ENCODE data around the gene U2AF1L4. TPM values are rescaled to one million over a fixed set of nuclear protein-coding genes. Genes with fewer than 3 reads are reported as not detected.
A peak's percentile ranks its signal among the peaks of the same experiment; 100 is the strongest.

Gene U2AF1L4
- total RNA-seq, 1 donor from 2014 or later: not detected

DNA sequence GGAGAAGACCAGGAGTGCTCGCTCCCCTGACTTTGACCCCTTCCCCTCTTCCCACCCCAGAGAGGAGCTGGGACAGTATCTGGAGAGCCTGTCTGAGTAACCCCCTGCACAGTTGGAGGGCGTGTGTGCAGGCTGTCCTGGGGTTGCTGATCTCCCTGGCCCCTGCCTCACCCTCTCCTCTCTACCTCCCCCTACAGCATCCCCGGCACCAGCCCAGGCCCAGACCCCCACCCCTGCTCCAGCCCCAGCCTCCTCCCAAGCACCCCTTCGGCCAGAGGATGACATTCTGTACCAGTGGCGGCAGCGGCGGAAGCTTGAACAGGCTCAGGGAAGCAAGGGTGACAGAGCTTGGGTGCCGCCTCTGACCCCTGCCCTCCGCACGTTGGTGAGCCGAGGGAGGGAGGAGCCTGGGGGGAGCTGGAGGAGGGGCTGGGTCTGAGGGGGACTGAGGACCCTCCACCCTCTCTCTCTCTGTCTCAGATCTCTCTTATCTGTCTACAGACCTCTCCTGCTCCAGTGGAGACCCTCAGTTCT lies 21.4 kb upstream of the U2AF1L4 start:
- Histone ChIP-seq H3K27ac (no peak overlapping the region), H3K4me3 (no peak overlapping the region), H3K36me3 (peaks cover 29 to 32% of the 10 kb centered on the region in 2 donors), H3K4me1 (no peaks in the 10 kb centered on the region), H3K27me3 (no peaks in the 10 kb centered on the region), H3K9me3 (no peaks in the 10 kb centered on the region)
- no peak for DNase-seq (ENCODE audit: low spot score in 2 of 2)
- TF ChIP-seq, protein P1, sequence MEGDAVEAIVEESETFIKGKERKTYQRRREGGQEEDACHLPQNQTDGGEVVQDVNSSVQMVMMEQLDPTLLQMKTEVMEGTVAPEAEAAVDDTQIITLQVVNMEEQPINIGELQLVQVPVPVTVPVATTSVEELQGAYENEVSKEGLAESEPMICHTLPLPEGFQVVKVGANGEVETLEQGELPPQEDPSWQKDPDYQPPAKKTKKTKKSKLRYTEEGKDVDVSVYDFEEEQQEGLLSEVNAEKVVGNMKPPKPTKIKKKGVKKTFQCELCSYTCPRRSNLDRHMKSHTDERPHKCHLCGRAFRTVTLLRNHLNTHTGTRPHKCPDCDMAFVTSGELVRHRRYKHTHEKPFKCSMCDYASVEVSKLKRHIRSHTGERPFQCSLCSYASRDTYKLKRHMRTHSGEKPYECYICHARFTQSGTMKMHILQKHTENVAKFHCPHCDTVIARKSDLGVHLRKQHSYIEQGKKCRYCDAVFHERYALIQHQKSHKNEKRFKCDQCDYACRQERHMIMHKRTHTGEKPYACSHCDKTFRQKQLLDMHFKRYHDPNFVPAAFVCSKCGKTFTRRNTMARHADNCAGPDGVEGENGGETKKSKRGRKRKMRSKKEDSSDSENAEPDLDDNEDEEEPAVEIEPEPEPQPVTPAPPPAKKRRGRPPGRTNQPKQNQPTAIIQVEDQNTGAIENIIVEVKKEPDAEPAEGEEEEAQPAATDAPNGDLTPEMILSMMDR (IDR thresholded peaks at IDR 0.05): no peak
- intact Hi-C loops (cut with DNase I): no loop called here

- TF ChIP-seq, protein P1 (IDR thresholded peaks at IDR 0.05): no peak
- no peaks in the 10 kb centered on the region for H3K27me3 ChIP-seq
- no peaks in the 10 kb centered on the region for H3K4me1 ChIP-seq
- no peak overlapping the region for H3K4me3 ChIP-seq
- no peaks in the 10 kb centered on the region for H3K9me3 ChIP-seq
- H3K27ac ChIP-seq: no peak overlapping the region
- intact Hi-C loops (cut with DNase I): no loop called here
- H3K36me3 ChIP-seq: peaks cover 32 to 34% of the 10 kb centered on the region in 2 donors
- DNase-seq (ENCODE audit: low spot score in 2 of 2): no peak
Observed at GRCh38 chr19:35764432-35765315, 19.5 kb upstream of the U2AF1L4 start.

- DNase-seq (ENCODE audit: low spot score in 2 of 2): no peak
- H3K4me1 ChIP-seq: peaks cover 6 to 12% of the 10 kb centered on the region in 2 donors
- no peaks in the 10 kb centered on the region for H3K27me3 ChIP-seq
- peaks cover 28 to 34% of the 10 kb centered on the region in 2 donors for H3K36me3 ChIP-seq
- H3K9me3 ChIP-seq: no peaks in the 10 kb centered on the region
- TF ChIP-seq, protein P1 (IDR thresholded peaks at IDR 0.05): no peak
- no peak overlapping the region for H3K27ac ChIP-seq
- H3K4me3 ChIP-seq: no peak overlapping the region
- intact Hi-C loops (cut with DNase I): no loop called here
Observed at GRCh38 chr19:35760711-35761349, 15.6 kb upstream of the U2AF1L4 start.

DNA sequence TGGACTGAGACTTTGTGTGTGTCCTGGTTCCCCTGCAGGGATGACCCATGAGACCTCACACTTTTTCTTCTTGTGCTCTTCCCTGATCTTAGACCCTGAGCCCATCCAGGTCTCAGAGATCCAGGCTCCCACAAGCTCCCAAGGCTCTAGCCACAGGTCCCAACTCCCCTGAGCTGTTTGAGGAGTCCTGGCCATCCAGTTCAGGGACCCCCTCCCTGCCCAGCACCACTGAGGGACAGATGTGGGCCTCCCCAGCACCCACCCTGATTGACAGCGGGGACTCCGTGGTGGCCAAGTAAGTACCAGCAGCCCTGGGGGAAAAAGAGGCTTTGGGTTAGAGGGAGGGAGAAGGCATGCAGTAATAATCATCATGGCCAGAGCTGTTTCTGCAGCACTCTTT lies 14.5 kb upstream of the U2AF1L4 start:
- Histone ChIP-seq H3K4me3 (no peak overlapping the region), H3K36me3 (peaks cover 19 to 25% of the 10 kb centered on the region in 2 donors), H3K27ac (no peak overlapping the region), H3K9me3 (no peaks in the 10 kb centered on the region), H3K4me1 (peaks cover 7 to 24% of the 10 kb centered on the region in 2 donors), H3K27me3 (no peaks in the 10 kb centered on the region)
- TF ChIP-seq, protein P1 (IDR thresholded peaks at IDR 0.05): no peak
- intact Hi-C loops (cut with DNase I): loop anchor here (5.0 kb wide), 4 partner anchors 108 to 393 kb away; partner anchors contain the start of genes APLP1, COX7A1, ETV2 and RBM42
- DNase-seq (ENCODE audit: low spot score in 2 of 2): no peak

GRCh38 chr19:35757749-35758608 lies 12.8 kb upstream of the U2AF1L4 start, which contains the start of gene PROSER3:
Gene PROSER3 (plus strand): TSS chr19:35758176. CDS start chr19:35758216, 40 bp downstream.
- TF ChIP-seq, protein P1 (IDR thresholded peaks at IDR 0.05): no peak
- H3K27me3 ChIP-seq: no peaks in the 10 kb centered on the region
- intact Hi-C loops (cut with DNase I): loop anchor here (1.0 to 5.0 kb wide), 10 partner anchors 10 to 394 kb away; partner anchors contain the start of genes APLP1, ARHGAP33, COX7A1 and ETV2
- peak within 1 kb of the TSS; percentile 99 for H3K27ac ChIP-seq
- peaks cover 7 to 24% of the 10 kb centered on the region in 2 donors for H3K4me1 ChIP-seq
- H3K4me3 ChIP-seq: peak within 1 kb of the TSS; percentile 53 to 85
- peak; percentile 98 to 99 for DNase-seq (ENCODE audit: low spot score in 2 of 2)
- peaks cover 19 to 27% of the 10 kb centered on the region in 2 donors for H3K36me3 ChIP-seq
- H3K9me3 ChIP-seq: no peaks in the 10 kb centered on the region

Data from ascending aorta (tissue), 2 donors.